ENCODE data around the gene TDRD10. TPM values are rescaled to one million over a fixed set of nuclear protein-coding genes. Genes with fewer than 3 reads are reported as not detected.

The TDRD10 gene
- total and polyA plus RNA-seq, 2 donors (not counting 1 experiment from before 2014, with no cell fraction given), result under 0.01 TPM; not detected in 1

- DNase-seq (ENCODE audit: low read depth in 2 of 2), result peak; percentile 33
- no peak within 1 kb of the TSS for H2AFZ ChIP-seq (ENCODE audit: low read length)
These were observed 65.6 kb downstream of the TDRD10 start, which contains the start of gene CHRNB2 for GRCh38 chr1:154567386-154568156. Gene CHRNB2, plus strand, starts transcription at chr1:154567778. Its CDS starts 267 bp downstream, at chr1:154568045.

GRCh38 chr1:154568157-154568815 is 66.3 kb downstream of the TDRD10 start:
- Histone ChIP-seq H3K79me2 (ENCODE audit: control insufficient read depth, insufficient read depth, low read length) (no peaks in the 10 kb centered on the region), H3K27me3 (ENCODE audit: control insufficient read depth, insufficient read depth, low read length) (peaks cover 13% of the 10 kb centered on the region), H3K4me3 (replicated peaks in 1 of 4; ENCODE audit: control extremely low read depth in 1 of 4, insufficient read depth in 1 of 4, low read depth in 3 of 4, low read length in 4 of 4) (no peak overlapping the region), H3K9me3 (ENCODE audit: control insufficient read depth, insufficient read depth, low read depth, low read length) (no peaks in the 10 kb centered on the region), H2AFZ (ENCODE audit: low read length) (no peak overlapping the region), H3K4me1 (ENCODE audit: control insufficient read depth, extremely low read depth, insufficient read depth, low read length) (no peaks in the 10 kb centered on the region), H3K27ac (ENCODE audit: insufficient read depth, low read length) (no peak overlapping the region), H4K20me1 (ENCODE audit: control insufficient read depth, extremely low read depth, insufficient read depth, low read length) (no peaks in the 10 kb centered on the region), H3K4me2 (ENCODE audit: extremely low read depth, insufficient read depth, low read length) (peak overlapping the region; percentile 59), H3K9ac (ENCODE audit: insufficient read depth, low read length) (no peak overlapping the region), H3K36me3 (ENCODE audit: control insufficient read depth, insufficient read depth, low read length) (no peaks in the 10 kb centered on the region)
- no peak for DNase-seq (ENCODE audit: low read depth in 2 of 2)
- TF ChIP-seq EZH2 (IDR thresholded peaks at IDR 0.05; ENCODE audit: low read length, missing control alignments), result peak; percentile 40
- TF ChIP-seq CTCF (conservative IDR thresholded peaks at IDR 0.05 in 1 of 2, IDR thresholded peaks at IDR 0.05 in 1 of 2; ENCODE audit: low read depth in 1 of 2, low read length in 2 of 2), result no peak

More at GRCh38 chr1:154567386-154568156, 65.6 kb downstream of the TDRD10 start, which contains the start of gene CHRNB2:
- Histone ChIP-seq H3K9me3 (ENCODE audit: control insufficient read depth, insufficient read depth, low read depth, low read length) (no peaks in the 10 kb centered on the region), H3K79me2 (ENCODE audit: control insufficient read depth, insufficient read depth, low read length) (no peaks in the 10 kb centered on the region), H3K27ac (ENCODE audit: insufficient read depth, low read length) (no peak within 1 kb of the TSS), H3K36me3 (ENCODE audit: control insufficient read depth, insufficient read depth, low read length) (no peaks in the 10 kb centered on the region), H3K9ac (ENCODE audit: insufficient read depth, low read length) (no peak within 1 kb of the TSS), H3K4me3 (replicated peaks in 1 of 4; ENCODE audit: control extremely low read depth in 1 of 4, insufficient read depth in 1 of 4, low read depth in 3 of 4, low read length in 4 of 4) (peak within 1 kb of the TSS in 1 of 4 experiments; percentile 14), H3K4me2 (ENCODE audit: extremely low read depth, insufficient read depth, low read length) (peak within 1 kb of the TSS; percentile 59), H4K20me1 (ENCODE audit: control insufficient read depth, extremely low read depth, insufficient read depth, low read length) (no peaks in the 10 kb centered on the region), H3K27me3 (ENCODE audit: control insufficient read depth, insufficient read depth, low read length) (peaks cover 13% of the 10 kb centered on the region), H3K4me1 (ENCODE audit: control insufficient read depth, extremely low read depth, insufficient read depth, low read length) (no peaks in the 10 kb centered on the region)
- TF ChIP-seq CTCF (conservative IDR thresholded peaks at IDR 0.05 in 1 of 2, IDR thresholded peaks at IDR 0.05 in 1 of 2; ENCODE audit: low read depth in 1 of 2, low read length in 2 of 2) (no peak), EZH2 (IDR thresholded peaks at IDR 0.05; ENCODE audit: low read length, missing control alignments) (no peak)

- no peak for DNase-seq (ENCODE audit: low read depth in 2 of 2)
- Histone ChIP-seq H2AFZ (ENCODE audit: low read length) (no peak overlapping the region), H3K4me2 (ENCODE audit: extremely low read depth, insufficient read depth, low read length) (no peak overlapping the region), H3K9ac (ENCODE audit: insufficient read depth, low read length) (no peak overlapping the region), H3K36me3 (ENCODE audit: control insufficient read depth, insufficient read depth, low read length) (no peaks in the 10 kb centered on the region), H3K27me3 (ENCODE audit: control insufficient read depth, insufficient read depth, low read length) (peaks cover 13% of the 10 kb centered on the region), H3K4me1 (ENCODE audit: control insufficient read depth, extremely low read depth, insufficient read depth, low read length) (no peaks in the 10 kb centered on the region), H3K27ac (ENCODE audit: insufficient read depth, low read length) (no peak overlapping the region), H3K79me2 (ENCODE audit: control insufficient read depth, insufficient read depth, low read length) (no peaks in the 10 kb centered on the region), H4K20me1 (ENCODE audit: control insufficient read depth, extremely low read depth, insufficient read depth, low read length) (no peaks in the 10 kb centered on the region), H3K9me3 (ENCODE audit: control insufficient read depth, insufficient read depth, low read depth, low read length) (no peaks in the 10 kb centered on the region), H3K4me3 (replicated peaks in 1 of 4; ENCODE audit: control extremely low read depth in 1 of 4, insufficient read depth in 1 of 4, low read depth in 3 of 4, low read length in 4 of 4) (no peak overlapping the region)
- TF ChIP-seq EZH2 (IDR thresholded peaks at IDR 0.05; ENCODE audit: low read length, missing control alignments) (no peak), CTCF (conservative IDR thresholded peaks at IDR 0.05 in 1 of 2, IDR thresholded peaks at IDR 0.05 in 1 of 2; ENCODE audit: low read depth in 1 of 2, low read length in 2 of 2) (no peak)
These were observed 69.4 kb downstream of the TDRD10 start for GRCh38 chr1:154571244-154571963.

All from fibroblast of lung (primary cell).